CD14-positive monocyte (primary cell): ENCODE results near the gene FRMPD4. TPM values are rescaled to one million over a fixed set of nuclear protein-coding genes. Genes with fewer than 3 reads are reported as not detected.

Experiments
- DNase-seq, 3 donors: peaks; one replicate each; pipeline ENCODE4 v3.0.0-alpha.2; 2011 to 2022
- H2AFZ ChIP-seq: 2 replicates; pipeline ENCODE4 v1.6.0; 2012; ENCODE audit warnings: mild to moderate bottlenecking, low read depth, low read length, inconsistent platforms; ENCODE audit not compliant: insufficient read depth, poor library complexity, severe bottlenecking
- H3K27ac ChIP-seq, 2 donors: 1 replicate in 1 of 2; 2 replicates in 1 of 2; pipeline ENCODE4 v1.5.1; 2012 to 2013; ENCODE audit warnings: low read length in 2 of 2, control low read depth in 1 of 2, inconsistent platforms in 1 of 2, low read depth in 1 of 2, mild to moderate bottlenecking in 1 of 2
- H3K27me3 ChIP-seq, 2 donors: one replicate each; pipeline versions ENCODE4 v1.6.0 to v1.6.1; 2011 to 2013; ENCODE audit warnings: low read length in 2 of 2; ENCODE audit not compliant: control insufficient read depth in 2 of 2, insufficient read depth in 2 of 2
- H3K36me3 ChIP-seq, 2 donors: replicated peaks in 1 of 2; 1 replicate in 1 of 2; 2 replicates in 1 of 2; pipeline versions ENCODE4 v1.5.1 to v1.6.1; 2012 to 2013; ENCODE audit warnings: low read length in 2 of 2, control low read depth in 1 of 2, inconsistent platforms in 1 of 2, mild to moderate bottlenecking in 1 of 2; ENCODE audit not compliant: insufficient read depth in 2 of 2, control insufficient read depth in 1 of 2
- H3K4me1 ChIP-seq, 2 donors: 1 replicate in 1 of 2; 2 replicates in 1 of 2; pipeline versions ENCODE4 v1.5.1 to v1.6.1; 2012 to 2013; ENCODE audit warnings: low read length in 2 of 2, control low read depth in 1 of 2, inconsistent platforms in 1 of 2, mild to moderate bottlenecking in 1 of 2, moderate library complexity in 1 of 2; ENCODE audit not compliant: insufficient read depth in 2 of 2, control insufficient read depth in 1 of 2
- H3K4me2 ChIP-seq: replicated peaks from 2 replicates; pipeline ENCODE3; 2012; ENCODE audit warnings: low read length, moderate library complexity, mild to moderate bottlenecking; ENCODE audit not compliant: poor library complexity, severe bottlenecking; ENCODE audit errors: extremely low read depth
- H3K4me3 ChIP-seq, 3 experiments: fragments of 200-600 bp in 1 of 3; sonication (generic) in 1 of 3; replicated peaks in 1 of 3; 1 replicate in 2 of 3; 2 replicates in 1 of 3; pipeline ENCODE4 v1.5.1; 2011 to 2013; ENCODE audit warnings: low read length in 3 of 3, mild to moderate bottlenecking in 3 of 3, control low read depth in 2 of 3, low read depth in 2 of 3, inconsistent platforms in 1 of 3, moderate library complexity in 1 of 3
- H3K79me2 ChIP-seq: 2 replicates; pipeline ENCODE4 v1.6.0; 2012; ENCODE audit warnings: mild to moderate bottlenecking, control low read depth, inconsistent platforms, low read length, moderate library complexity; ENCODE audit not compliant: insufficient read depth
- H3K9ac ChIP-seq: 2 replicates; pipeline ENCODE4 v1.6.0; 2017; ENCODE audit warnings: low read length, mild to moderate bottlenecking; ENCODE audit not compliant: insufficient read depth, poor library complexity, severe bottlenecking
- H3K9me3 ChIP-seq, 2 donors: replicated peaks in 1 of 2; 1 replicate in 1 of 2; 2 replicates in 1 of 2; pipeline versions ENCODE4 v1.5.1 to v1.6.1; 2012 to 2013; ENCODE audit warnings: low read length in 2 of 2, control low read depth in 1 of 2; ENCODE audit not compliant: control insufficient read depth in 1 of 2, insufficient read depth in 1 of 2
- H4K20me1 ChIP-seq: 2 replicates; pipeline ENCODE4 v1.6.0; 2012; ENCODE audit warnings: mild to moderate bottlenecking, low read length, control low read depth, moderate library complexity; ENCODE audit not compliant: insufficient read depth
- H3K27ac Mint-ChIP-seq, 7 donors: one replicate each; pipeline ENCODE4 v1.8.0; 2020; ENCODE audit warnings: mild to moderate bottlenecking in 7 of 7, mixed read lengths in 7 of 7, moderate library complexity in 6 of 7, inconsistent platforms in 2 of 7
- H3K27me3 Mint-ChIP-seq, 3 donors: one replicate each; pipeline ENCODE4 v1.8.0; 2021 to 2022; ENCODE audit warnings: low read depth in 3 of 3, mild to moderate bottlenecking in 3 of 3, mixed read lengths in 3 of 3, moderate library complexity in 3 of 3, inconsistent platforms in 1 of 3
- H3K36me3 Mint-ChIP-seq, 2 donors: one replicate each; pipeline ENCODE4 v1.8.0; 2020; ENCODE audit warnings: mixed read lengths in 2 of 2, inconsistent platforms in 1 of 2, mild to moderate bottlenecking in 1 of 2
- H3K4me1 Mint-ChIP-seq: one replicate; pipeline ENCODE4 v1.8.0; 2020; ENCODE audit warnings: mild to moderate bottlenecking, mixed read lengths
- H3K4me3 Mint-ChIP-seq, 2 donors: one replicate each; pipeline ENCODE4 v1.8.0; 2020; ENCODE audit warnings: mild to moderate bottlenecking in 2 of 2, mixed read lengths in 2 of 2, moderate library complexity in 1 of 2
- H3K9me3 Mint-ChIP-seq, 7 donors: one replicate each; pipeline ENCODE4 v1.8.0; 2020 to 2022; ENCODE audit warnings: mixed read lengths in 7 of 7, mild to moderate bottlenecking in 6 of 7, moderate library complexity in 6 of 7, inconsistent platforms in 2 of 7
- WGBS: methylation state at CpG from one replicate; pipeline ENCODE4 v1.1.5; 2013; ENCODE audit warnings: missing lambda C conversion rate; ENCODE audit not compliant: insufficient coverage; 5-methylcytosine and 5-hydroxymethylcytosine counted together
- intact Hi-C, 2 donors: fragments of 100-400 bp; cut with micrococcal nuclease; formaldehyde crosslinking; loops; one replicate each; pipeline versions ENCODE4 v1.15.0 to v1.15.1; 2023
- polyA plus RNA-seq, 3 donors: library from polyadenylated mRNA; depleted of rRNA in 1 of 3; unstranded in 2 of 3; stranded (reverse) in 1 of 3; fragments of 300-500 nt in 2 of 3; fragments of >200 nt in 1 of 3; fragmentation: Illumina TruSeq in 2 of 3; gene quantifications; 1 replicate in 2 of 3; 2 replicates in 1 of 3; pipeline ENCODE4 v1.2.3, GENCODE V29; 2012 to 2021
- TF ChIP-seq, protein P1 (sequence below): fragments of 200-600 bp; IDR thresholded peaks from one replicate; pipeline ENCODE4 v1.8.0; 2022; ENCODE audit warnings: antibody characterized with exemption, mild to moderate bottlenecking

Gene FRMPD4
- polyA plus RNA-seq, 3 donors, result not detected

DNA sequence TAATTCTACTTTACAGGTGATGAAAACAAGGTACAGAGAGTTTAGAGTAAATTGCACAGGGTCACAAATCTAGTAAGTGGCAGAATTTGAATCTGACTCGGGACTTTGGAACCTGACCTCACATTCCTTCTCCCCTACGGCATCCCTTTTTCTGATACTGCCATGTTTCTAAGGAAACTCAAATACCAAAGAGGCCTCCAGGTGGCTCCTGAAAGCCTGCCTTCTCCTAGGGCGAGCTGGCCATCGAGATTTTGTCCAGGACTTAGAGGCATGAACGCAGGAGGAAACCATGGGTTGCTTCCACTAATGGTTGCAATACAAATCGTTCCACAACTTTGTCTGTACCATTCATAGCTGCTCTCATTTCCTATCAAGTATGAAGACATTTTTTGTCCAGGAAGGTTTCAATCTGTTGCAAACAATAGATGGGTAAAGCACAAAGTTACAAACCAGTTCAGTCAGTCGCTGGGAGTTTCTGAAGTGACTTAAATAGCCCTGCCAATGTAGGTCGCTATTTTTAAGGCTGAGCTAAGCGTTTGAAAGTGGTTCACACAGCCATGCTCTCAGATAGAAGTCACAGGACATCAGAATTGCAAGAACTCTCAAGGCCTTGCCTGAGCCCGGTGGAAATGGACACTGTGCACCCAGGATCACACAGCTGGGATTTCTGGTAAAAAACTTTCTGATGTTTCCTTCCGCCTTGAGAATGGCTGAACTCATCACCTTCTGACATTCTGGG lies 356.3 kb downstream of the FRMPD4 start:
- H3K27me3 Mint-ChIP-seq, result peaks cover 0 to 2% (median 0%) of the 10 kb centered on the region in 3 donors
- no peaks in the 10 kb centered on the region for H3K36me3 ChIP-seq

DNA sequence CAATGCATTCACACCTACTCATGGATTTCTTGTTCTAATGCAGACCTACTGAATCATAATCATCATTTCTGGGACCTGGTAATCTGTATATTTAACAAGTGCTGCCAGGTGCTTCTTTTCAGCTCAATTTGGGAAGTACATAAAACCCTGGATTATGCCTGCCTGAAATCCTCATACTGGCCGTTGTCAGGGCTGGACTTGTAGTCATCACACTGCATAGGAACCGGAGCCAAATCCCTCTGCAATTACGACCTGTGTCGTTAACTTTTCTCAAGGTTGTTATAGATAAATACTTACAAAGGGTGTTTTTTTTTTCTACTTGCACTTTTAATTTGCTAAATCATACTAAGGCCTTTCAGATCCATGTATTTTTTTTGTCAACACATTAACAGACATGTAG lies 358.1 kb downstream of the FRMPD4 start:
- intact Hi-C loops, result no loop called here
- WGBS, result no CpG with 5 or more reads among the region's 4 CpGs
- peaks cover 0 to 2% (median 0%) of the 10 kb centered on the region in 3 donors for H3K27me3 Mint-ChIP-seq

More for the DNA sequence above, 356.3 kb downstream of the FRMPD4 start:
- Histone ChIP-seq H2AFZ (no peak overlapping the region), H3K4me3 (no peak overlapping the region), H3K27me3 (no peaks in the 10 kb centered on the region), H3K4me1 (no peaks in the 10 kb centered on the region), H3K27ac (no peak overlapping the region), H3K9me3 (no peaks in the 10 kb centered on the region), H3K4me2 (no peak overlapping the region), H4K20me1 (no peaks in the 10 kb centered on the region), H3K79me2 (no peaks in the 10 kb centered on the region), H3K9ac (no peak overlapping the region)
- Mint-ChIP-seq H3K4me1 (no peaks in the 10 kb centered on the region), H3K27ac (no peak overlapping the region), H3K4me3 (no peak overlapping the region), H3K9me3 (no peaks in the 10 kb centered on the region), H3K36me3 (no peaks in the 10 kb centered on the region)
- 94% methylated on average over 9 of the region's 11 CpGs for WGBS
- DNase-seq, result no peak
- intact Hi-C loops, result no loop called here
- TF ChIP-seq, protein P1, sequence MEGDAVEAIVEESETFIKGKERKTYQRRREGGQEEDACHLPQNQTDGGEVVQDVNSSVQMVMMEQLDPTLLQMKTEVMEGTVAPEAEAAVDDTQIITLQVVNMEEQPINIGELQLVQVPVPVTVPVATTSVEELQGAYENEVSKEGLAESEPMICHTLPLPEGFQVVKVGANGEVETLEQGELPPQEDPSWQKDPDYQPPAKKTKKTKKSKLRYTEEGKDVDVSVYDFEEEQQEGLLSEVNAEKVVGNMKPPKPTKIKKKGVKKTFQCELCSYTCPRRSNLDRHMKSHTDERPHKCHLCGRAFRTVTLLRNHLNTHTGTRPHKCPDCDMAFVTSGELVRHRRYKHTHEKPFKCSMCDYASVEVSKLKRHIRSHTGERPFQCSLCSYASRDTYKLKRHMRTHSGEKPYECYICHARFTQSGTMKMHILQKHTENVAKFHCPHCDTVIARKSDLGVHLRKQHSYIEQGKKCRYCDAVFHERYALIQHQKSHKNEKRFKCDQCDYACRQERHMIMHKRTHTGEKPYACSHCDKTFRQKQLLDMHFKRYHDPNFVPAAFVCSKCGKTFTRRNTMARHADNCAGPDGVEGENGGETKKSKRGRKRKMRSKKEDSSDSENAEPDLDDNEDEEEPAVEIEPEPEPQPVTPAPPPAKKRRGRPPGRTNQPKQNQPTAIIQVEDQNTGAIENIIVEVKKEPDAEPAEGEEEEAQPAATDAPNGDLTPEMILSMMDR, result no peak

More for the DNA sequence above, 358.1 kb downstream of the FRMPD4 start:
- no peaks in the 10 kb centered on the region for H3K4me1 ChIP-seq
- no peak overlapping the region for H3K27ac Mint-ChIP-seq
- DNase-seq, result no peak
- no peak overlapping the region for H3K4me3 Mint-ChIP-seq
- no peaks in the 10 kb centered on the region for H3K27me3 ChIP-seq
- no peak overlapping the region for H3K9ac ChIP-seq
- no peak overlapping the region for H3K27ac ChIP-seq
- no peaks in the 10 kb centered on the region for H3K4me1 Mint-ChIP-seq
- no peak overlapping the region for H3K4me2 ChIP-seq
- no peaks in the 10 kb centered on the region for H3K79me2 ChIP-seq
- TF ChIP-seq, protein P1, result no peak
- H3K4me3 ChIP-seq, result no peak overlapping the region
- H3K9me3 Mint-ChIP-seq, result no peaks in the 10 kb centered on the region
- H4K20me1 ChIP-seq, result no peaks in the 10 kb centered on the region
- H2AFZ ChIP-seq, result no peak overlapping the region
- H3K36me3 Mint-ChIP-seq, result no peaks in the 10 kb centered on the region
- no peaks in the 10 kb centered on the region for H3K9me3 ChIP-seq
- no peaks in the 10 kb centered on the region for H3K36me3 ChIP-seq
